K562 (cell line): ENCODE measurements around the gene STIM1. TPM values are rescaled to one million over a fixed set of nuclear protein-coding genes. Genes with fewer than 3 reads are reported as not detected.

Source experiments
- BACH1 ChIP-seq: fragments of 200-800 bp; sonication (Bioruptor generic); IDR thresholded peaks from 2 replicates; pipeline ENCODE4 v1.6.1; 2016; ENCODE audit warnings: missing genetic modification characterization, missing compliant biosample characterization
- ELF2 ChIP-seq: fragments of 250-450 bp; sonication (Bioruptor Pico); IDR thresholded peaks from 2 replicates; pipeline ENCODE4 v1.5.0; 2021; ENCODE audit warnings: mild to moderate bottlenecking
- GATAD2A ChIP-seq: fragments of 450-650 bp; IDR thresholded peaks from 2 replicates; pipeline ENCODE4 v1.6.1; 2017
- IFI16 ChIP-seq: fragments of 250-450 bp; sonication (Bioruptor Pico); IDR thresholded peaks from 2 replicates; pipeline ENCODE4 v2.1.2; 2022; ENCODE audit warnings: mild to moderate bottlenecking, inconsistent platforms
- LARP7 ChIP-seq: fragments of 450-650 bp; IDR thresholded peaks from 2 replicates; pipeline ENCODE4 v1.6.1; 2016
- MECOM ChIP-seq: fragments of 250-450 bp; sonication (Bioruptor Pico); IDR thresholded peaks from 2 replicates; pipeline ENCODE4 v1.8.0; 2022; ENCODE audit warnings: inconsistent platforms
- TAF15 ChIP-seq: fragments of 200-400 bp; formaldehyde crosslinking; IDR thresholded peaks from 2 replicates; pipeline ENCODE4 v1.6.1; 2017; ENCODE audit warnings: mild to moderate bottlenecking, low read depth, low read length, moderate library complexity
- THRAP3 ChIP-seq: fragments of 450-650 bp; IDR thresholded peaks from 2 replicates; pipeline ENCODE4 v1.6.1; 2016; ENCODE audit warnings: mild to moderate bottlenecking, inconsistent platforms, borderline replicate concordance
- ZNF316 ChIP-seq: fragments of 450-650 bp; IDR thresholded peaks from 2 replicates; pipeline ENCODE4 v1.6.1; 2016
- ZNF436 ChIP-seq: fragments of 250-450, 450-650 bp; sonication (Bioruptor Pico); formaldehyde crosslinking; IDR thresholded peaks from 2 replicates; pipeline ENCODE4 v1.7.0; 2020; ENCODE audit warnings: mild to moderate bottlenecking
- ZNF778 ChIP-seq: fragments of 450-650 bp; formaldehyde crosslinking; IDR thresholded peaks from 2 replicates; pipeline ENCODE4 v1.4.0; 2020; ENCODE audit warnings: mild to moderate bottlenecking, moderate library complexity
- ZZZ3 ChIP-seq: fragments of 450-650 bp; IDR thresholded peaks from 2 replicates; pipeline ENCODE4 v1.6.1; 2016; ENCODE audit warnings: antibody characterized with exemption, mild to moderate bottlenecking, moderate library complexity
- polyA plus RNA-seq, 8 experiments: library from polyadenylated mRNA; depleted of rRNA in 4 of 8; stranded (reverse) in 5 of 8; unstranded in 3 of 8; fragments of >200 nt; fragmentation: Nextera tagmentation in 2 of 8; fragmentation: Illumina TruSeq in 1 of 8; extraction: Ambion mirVana in 2 of 8; extraction: Trizol in 1 of 8; gene quantifications; 2 replicates each; pipeline versions ENCODE4 v1.2.1 to v1.2.3, GENCODE V29; 2011 to 2014; ENCODE audit warnings: inconsistent platforms in 1 of 8, missing spikeins in 1 of 8
- total RNA-seq, 7 experiments: library from RNA; depleted of rRNA in 6 of 7; stranded (reverse); fragments of >200 nt in 6 of 7; fragmentation: Illumina TruSeq in 2 of 7; extraction: Trizol in 2 of 7; gene quantifications; 2 replicates each; pipeline versions ENCODE4 v1.2.1 to v1.2.3, GENCODE V29; 2011 to 2021; ENCODE audit warnings: low replicate concordance in 1 of 7
- TF ChIP-seq, protein P1 (sequence below): sonication (generic); formaldehyde crosslinking; IDR thresholded peaks from 2 replicates; pipeline ENCODE4 v1.8.1; 2023; ENCODE audit warnings: mild to moderate bottlenecking, missing genetic modification reagents, moderate library complexity
- TF ChIP-seq, protein P2 (sequence below): fragments of 450-650 bp; conservative IDR thresholded peaks from 2 replicates; pipeline ENCODE4 v1.6.1; 2016; ENCODE audit warnings: missing genetic modification characterization, low read depth, mild to moderate bottlenecking, missing compliant biosample characterization, moderate library complexity
- TF ChIP-seq, protein P3 (sequence below), 2 experiments: fragments of 450-650 bp; IDR thresholded peaks; 2 replicates each; pipeline ENCODE4 v1.6.1; 2016; ENCODE audit warnings: mild to moderate bottlenecking in 2 of 2, borderline replicate concordance in 1 of 2, low read depth in 1 of 2, moderate library complexity in 1 of 2
- TF ChIP-seq, protein P4 (sequence below), 2 experiments: fragments of 450-650 bp; conservative IDR thresholded peaks; 2 replicates each; pipeline ENCODE4 v1.6.1; 2017; ENCODE audit warnings: mild to moderate bottlenecking in 2 of 2, moderate library complexity in 2 of 2

STIM1 gene
- total and polyA plus RNA-seq, 9 of the 15 experiments (the other 6 are each of a cell fraction or from before 2014, with no cell fraction given) = 7.7 to 50.5 (median 22.5) TPM

DNA sequence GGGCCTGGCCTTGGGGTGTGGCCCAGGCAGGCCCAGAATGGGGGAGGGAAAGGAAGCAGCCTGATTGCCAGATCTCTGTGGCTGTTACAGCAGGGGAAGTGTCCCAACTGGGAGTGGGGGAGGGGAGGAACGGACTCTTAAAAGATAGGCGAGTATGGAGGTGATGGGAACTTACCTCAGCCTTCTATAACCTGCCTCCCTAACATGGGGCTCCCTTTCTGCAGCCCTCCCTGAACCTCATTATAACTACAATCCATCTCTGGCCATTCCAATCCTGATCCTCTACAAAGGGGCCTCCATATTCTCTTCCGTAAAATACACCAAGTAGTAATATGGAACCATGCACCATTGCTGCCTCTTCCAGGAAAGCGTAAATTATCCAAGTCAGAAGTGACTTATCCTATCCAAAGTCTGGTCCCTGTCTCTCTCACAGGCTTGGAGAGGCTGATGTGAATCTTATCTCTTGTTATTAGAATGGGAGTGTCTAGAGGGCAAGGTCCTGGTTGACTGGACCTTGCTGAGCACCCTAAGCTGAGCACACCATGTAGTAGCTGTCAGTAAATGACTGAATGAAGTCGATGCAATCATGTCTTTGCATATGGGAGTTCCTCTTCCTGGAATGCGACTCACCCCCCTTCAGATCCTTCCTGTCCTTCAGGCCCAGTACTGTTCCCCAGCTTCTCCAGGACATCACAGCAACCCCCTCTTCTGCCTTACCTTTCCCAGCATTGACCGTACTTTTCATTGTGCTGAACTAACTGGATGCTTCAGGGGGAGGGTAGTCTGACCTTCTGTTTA, 20.6 kb upstream of the STIM1 start (continued):
- TF ChIP-seq LARP7 (no peak), ZNF436 (CRISPR knock-in tag) (no peak), GATAD2A (peak; percentile 96), THRAP3 (no peak), ZZZ3 (no peak), IFI16 (CRISPR knock-in tag) (no peak), TAF15 (no peak), ZNF316 (peak; percentile 74), MECOM (CRISPR knock-in tag) (peak; percentile 95), BACH1 (no peak; the same call in 1 of the 2 replicates), ELF2 (CRISPR knock-in tag) (no peak), ZNF778 (CRISPR knock-in tag) (no peak)
- TF ChIP-seq, protein P1, sequence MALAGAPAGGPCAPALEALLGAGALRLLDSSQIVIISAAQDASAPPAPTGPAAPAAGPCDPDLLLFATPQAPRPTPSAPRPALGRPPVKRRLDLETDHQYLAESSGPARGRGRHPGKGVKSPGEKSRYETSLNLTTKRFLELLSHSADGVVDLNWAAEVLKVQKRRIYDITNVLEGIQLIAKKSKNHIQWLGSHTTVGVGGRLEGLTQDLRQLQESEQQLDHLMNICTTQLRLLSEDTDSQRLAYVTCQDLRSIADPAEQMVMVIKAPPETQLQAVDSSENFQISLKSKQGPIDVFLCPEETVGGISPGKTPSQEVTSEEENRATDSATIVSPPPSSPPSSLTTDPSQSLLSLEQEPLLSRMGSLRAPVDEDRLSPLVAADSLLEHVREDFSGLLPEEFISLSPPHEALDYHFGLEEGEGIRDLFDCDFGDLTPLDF (CRISPR knock-in tag) = no peak
- TF ChIP-seq, protein P2, sequence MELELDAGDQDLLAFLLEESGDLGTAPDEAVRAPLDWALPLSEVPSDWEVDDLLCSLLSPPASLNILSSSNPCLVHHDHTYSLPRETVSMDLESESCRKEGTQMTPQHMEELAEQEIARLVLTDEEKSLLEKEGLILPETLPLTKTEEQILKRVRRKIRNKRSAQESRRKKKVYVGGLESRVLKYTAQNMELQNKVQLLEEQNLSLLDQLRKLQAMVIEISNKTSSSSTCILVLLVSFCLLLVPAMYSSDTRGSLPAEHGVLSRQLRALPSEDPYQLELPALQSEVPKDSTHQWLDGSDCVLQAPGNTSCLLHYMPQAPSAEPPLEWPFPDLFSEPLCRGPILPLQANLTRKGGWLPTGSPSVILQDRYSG (tag) = no peak
- TF ChIP-seq, protein P3, sequence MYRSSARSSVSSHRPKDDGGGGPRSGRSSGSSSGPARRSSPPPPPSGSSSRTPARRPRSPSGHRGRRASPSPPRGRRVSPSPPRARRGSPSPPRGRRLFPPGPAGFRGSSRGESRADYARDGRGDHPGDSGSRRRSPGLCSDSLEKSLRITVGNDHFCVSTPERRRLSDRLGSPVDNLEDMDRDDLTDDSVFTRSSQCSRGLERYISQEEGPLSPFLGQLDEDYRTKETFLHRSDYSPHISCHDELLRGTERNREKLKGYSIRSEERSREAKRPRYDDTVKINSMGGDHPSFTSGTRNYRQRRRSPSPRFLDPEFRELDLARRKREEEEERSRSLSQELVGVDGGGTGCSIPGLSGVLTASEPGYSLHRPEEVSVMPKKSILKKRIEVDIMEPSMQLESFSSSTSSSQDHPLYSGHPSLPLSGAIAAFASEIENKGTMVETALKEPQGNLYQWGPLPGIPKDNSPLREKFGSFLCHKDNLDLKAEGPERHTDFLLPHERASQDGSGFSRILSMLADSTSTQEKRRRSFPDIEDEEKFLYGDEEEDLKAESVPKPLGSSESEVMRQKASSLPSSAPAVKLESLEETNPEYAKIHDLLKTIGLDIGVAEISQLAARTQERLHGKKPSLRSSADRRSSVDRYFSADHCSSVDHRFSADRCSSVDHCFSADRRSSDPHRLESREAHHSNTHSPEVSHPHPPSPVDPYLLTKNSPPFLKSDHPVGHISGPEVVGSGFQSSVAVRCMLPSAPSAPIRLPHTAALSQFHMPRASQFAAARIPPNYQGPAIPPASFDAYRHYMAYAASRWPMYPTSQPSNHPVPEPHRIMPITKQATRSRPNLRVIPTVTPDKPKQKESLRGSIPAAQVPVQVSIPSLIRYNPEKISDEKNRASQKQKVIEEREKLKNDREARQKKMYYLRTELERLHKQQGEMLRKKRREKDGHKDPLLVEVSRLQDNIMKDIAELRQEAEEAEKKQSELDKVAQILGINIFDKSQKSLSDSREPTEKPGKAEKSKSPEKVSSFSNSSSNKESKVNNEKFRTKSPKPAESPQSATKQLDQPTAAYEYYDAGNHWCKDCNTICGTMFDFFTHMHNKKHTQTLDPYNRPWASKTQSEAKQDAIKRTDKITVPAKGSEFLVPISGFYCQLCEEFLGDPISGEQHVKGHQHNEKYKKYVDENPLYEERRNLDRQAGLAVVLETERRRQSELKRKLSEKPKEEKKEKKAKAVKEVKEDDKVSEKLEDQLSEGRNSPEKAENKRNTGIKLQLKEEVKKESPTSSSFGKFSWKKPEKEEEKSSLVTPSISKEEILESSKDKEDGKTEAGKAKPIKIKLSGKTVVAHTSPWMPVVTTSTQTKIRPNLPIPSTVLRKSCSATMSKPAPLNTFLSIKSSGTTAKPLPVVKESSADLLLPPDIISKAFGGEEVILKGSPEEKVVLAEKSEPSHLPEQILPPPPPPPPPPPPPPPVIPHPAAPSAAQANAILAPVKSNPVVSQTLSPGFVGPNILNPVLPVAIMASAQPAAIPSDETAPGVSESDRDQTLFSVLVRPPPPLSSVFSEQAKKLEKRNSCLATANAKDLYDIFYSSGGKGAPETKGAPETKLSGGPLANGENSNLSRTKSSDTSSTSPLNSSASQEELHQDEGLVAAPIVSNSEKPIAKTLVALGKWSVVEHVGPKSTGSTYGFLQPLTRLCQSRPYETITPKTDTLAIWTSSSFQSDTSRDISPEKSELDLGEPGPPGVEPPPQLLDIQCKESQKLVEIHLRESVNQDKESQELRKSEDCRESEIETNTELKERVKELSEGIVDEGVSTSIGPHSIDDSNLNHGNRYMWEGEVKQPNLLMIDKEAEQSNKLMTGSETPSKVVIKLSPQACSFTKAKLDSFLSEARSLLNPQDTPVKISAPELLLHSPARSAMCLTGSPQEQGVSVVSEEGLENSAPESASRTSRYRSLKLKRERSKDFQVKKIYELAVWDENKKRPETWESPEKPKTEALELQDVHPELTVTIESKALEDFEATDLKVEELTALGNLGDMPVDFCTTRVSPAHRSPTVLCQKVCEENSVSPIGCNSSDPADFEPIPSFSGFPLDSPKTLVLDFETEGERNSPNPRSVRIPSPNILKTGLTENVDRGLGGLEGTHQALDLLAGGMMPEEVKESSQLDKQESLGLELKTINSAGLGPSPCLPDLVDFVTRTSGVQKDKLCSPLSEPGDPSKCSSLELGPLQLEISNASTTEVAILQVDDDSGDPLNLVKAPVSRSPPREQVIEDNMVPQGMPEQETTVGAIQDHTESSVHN (IDR thresholded peaks at IDR 0.05; ENCODE audit: borderline replicate concordance in 1 of 2, low read depth in 1 of 2) = 0 out of 4 replicates have a peak, but pooled peaks of 1 of the 2 experiments have one; percentile 58
- TF ChIP-seq, protein P4, sequence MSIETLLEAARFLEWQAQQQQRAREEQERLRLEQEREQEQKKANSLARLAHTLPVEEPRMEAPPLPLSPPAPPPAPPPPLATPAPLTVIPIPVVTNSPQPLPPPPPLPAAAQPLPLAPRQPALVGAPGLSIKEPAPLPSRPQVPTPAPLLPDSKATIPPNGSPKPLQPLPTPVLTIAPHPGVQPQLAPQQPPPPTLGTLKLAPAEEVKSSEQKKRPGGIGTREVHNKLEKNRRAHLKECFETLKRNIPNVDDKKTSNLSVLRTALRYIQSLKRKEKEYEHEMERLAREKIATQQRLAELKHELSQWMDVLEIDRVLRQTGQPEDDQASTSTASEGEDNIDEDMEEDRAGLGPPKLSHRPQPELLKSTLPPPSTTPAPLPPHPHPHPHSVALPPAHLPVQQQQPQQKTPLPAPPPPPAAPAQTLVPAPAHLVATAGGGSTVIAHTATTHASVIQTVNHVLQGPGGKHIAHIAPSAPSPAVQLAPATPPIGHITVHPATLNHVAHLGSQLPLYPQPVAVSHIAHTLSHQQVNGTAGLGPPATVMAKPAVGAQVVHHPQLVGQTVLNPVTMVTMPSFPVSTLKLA (conservative IDR thresholded peaks at IDR 0.05) = peak; percentile 22 to 74; a peak in 1 of 4 replicates
